Measurements from ENCODE around the gene PLA2G4E.

Gene PLA2G4E

GRCh38 chr15:41992151-41992802 lies 28.6 kb downstream of the PLA2G4E start:
- DNase-seq: no peak

- DNase-seq: no peak
These were observed 30.2 kb downstream of the PLA2G4E start for GRCh38 chr15:41990691-41991090.

GRCh38 chr15:41990243-41990605 lies 30.6 kb downstream of the PLA2G4E start:
- DNase-seq: no peak

- peak; percentile 2 to 32 for DNase-seq
These were observed 31.1 kb downstream of the PLA2G4E start for GRCh38 chr15:41989573-41990242.

- no peak for DNase-seq
These were observed 31.8 kb downstream of the PLA2G4E start for GRCh38 chr15:41988896-41989572.

GRCh38 chr15:41987925-41988275 lies 32.9 kb downstream of the PLA2G4E start:
- no peak for DNase-seq

DNA sequence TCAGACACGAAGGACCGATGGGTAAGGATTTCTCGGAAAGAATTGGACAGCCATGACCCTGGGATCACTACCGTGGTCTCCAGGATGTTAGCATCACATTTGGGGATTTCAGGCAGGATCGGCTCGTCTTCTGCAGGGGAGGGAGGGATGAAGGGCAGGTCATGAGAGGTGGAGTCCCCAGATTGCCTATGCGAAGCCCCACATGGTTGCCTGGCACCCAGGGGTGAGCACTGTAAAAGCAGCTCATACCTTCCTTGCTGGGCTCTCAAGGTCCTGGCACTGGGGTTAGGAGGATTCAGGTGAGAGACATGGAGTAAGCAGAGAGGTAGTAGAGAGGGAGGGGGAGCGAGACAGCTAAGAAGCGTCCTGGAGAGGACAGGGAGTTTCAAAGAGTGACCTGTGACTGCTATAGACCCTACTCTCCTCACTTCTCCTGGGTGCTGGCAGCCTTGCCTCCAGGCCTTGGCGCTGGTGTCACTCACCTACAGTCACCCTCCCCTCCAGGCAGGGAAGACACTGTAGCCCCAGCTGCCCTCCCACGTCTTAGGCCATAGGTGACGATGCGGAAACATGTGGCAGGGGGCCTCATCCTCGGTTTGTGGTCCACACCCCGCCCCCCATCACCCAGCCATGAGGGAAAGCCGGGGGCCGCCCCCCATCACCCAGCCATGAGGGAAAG lies 33.5 kb downstream of the PLA2G4E start:
- no peak for DNase-seq

GRCh38 chr15:41985236-41986160 lies 35.3 kb downstream of the PLA2G4E start:
- no peak for DNase-seq

GRCh38 chr15:41984622-41985021 lies 36.2 kb downstream of the PLA2G4E start:
- no peak for DNase-seq

DNA sequence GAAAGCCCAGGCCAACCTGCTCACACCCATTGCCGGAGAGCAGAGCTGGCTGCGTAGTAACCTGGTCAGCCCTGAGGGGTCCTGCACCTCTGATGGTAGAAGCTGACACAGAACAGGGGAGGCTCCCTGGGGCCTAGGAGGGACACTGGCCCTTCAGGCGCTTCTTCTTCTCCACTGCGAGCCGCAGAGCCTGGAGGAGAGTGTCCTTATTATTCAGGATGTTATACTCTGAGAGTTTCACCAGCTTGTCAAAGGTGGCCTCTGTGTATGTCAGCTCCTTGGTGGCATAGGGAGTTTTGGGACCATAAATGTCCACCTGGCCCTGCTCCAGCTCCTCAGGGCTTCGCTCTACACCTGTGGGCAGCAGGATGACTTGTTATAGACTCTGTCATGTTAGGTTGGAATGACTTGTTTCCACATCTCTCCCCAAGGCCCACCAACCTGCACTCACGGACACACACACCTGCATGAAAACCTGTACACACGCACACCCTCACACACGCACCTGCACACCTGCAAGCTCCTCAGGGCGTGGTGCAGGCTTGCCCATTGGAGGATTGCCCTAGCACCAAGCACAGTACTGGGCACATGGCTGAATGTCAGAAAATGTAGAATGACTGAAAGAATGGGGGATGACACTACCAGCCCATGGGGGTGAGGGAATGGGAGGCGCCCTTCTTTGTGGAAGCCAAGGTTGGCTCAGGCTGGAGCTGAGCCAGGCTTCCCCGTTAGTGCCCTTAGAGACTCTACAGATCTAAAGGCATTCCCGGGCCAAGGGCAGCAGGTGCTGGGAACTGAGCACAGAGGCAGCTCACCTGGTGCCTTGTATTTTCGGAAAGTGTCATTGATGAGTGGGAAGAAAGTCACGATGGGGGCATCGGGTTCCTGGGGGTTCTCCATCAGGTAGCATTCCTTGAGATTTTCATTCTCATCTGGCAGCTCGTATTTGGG lies 36.9 kb downstream of the PLA2G4E start:
- DNase-seq: no peak

GRCh38 chr15:41983221-41983620 lies 37.6 kb downstream of the PLA2G4E start:
- DNase-seq: no peak

GRCh38 chr15:41982133-41982930 lies 38.5 kb downstream of the PLA2G4E start:
- DNase-seq: no peak

- DNase-seq: no peak
These were observed 39.3 kb downstream of the PLA2G4E start for GRCh38 chr15:41981371-41982132.

- no peak for DNase-seq
These were observed 40.1 kb downstream of the PLA2G4E start for GRCh38 chr15:41980654-41981323.

GRCh38 chr15:41979493-41980266 lies 41.2 kb downstream of the PLA2G4E start:
- DNase-seq: no peak

- DNase-seq: no peak
These were observed 42.3 kb downstream of the PLA2G4E start for GRCh38 chr15:41978534-41978933.

GRCh38 chr15:41977757-41978383 lies 43.0 kb downstream of the PLA2G4E start:
- no peak for DNase-seq

- no peak for DNase-seq
These were observed 45.2 kb downstream of the PLA2G4E start for GRCh38 chr15:41975669-41976068.
